Measurements from ENCODE around the gene SCN3A.

The SCN3A gene

GRCh38 chr2:165110394-165110793 lies 93.5 kb downstream of the SCN3A start:
- TF ChIP-seq RAD21 (IDR thresholded peaks at IDR 0.05; ENCODE audit: low read depth) (no peak), TCF12 (IDR thresholded peaks at IDR 0.05; ENCODE audit: low read depth) (no peak), EGR1 (IDR thresholded peaks at IDR 0.05) (no peak), USF1 (IDR thresholded peaks at IDR 0.05) (no peak), TAF1 (IDR thresholded peaks at IDR 0.05; ENCODE audit: low read depth) (no peak), TEAD4 (IDR thresholded peaks at IDR 0.05) (no peak), NFIC (IDR thresholded peaks at IDR 0.05) (no peak), ZBTB7A (IDR thresholded peaks at IDR 0.05; ENCODE audit: low read depth) (no peak), CEBPB (IDR thresholded peaks at IDR 0.05) (no peak), CREB1 (IDR thresholded peaks at IDR 0.05; ENCODE audit: low read depth) (no peak), YY1 (IDR thresholded peaks at IDR 0.05; ENCODE audit: low read depth) (no peak), REST (IDR thresholded peaks at IDR 0.05; ENCODE audit: low read depth) (no peak), EP300 (IDR thresholded peaks at IDR 0.05; ENCODE audit: borderline replicate concordance) (no peak), FOXM1 (IDR thresholded peaks at IDR 0.05; ENCODE audit: borderline replicate concordance, low read depth) (no peak)
- TF ChIP-seq, protein P1, sequence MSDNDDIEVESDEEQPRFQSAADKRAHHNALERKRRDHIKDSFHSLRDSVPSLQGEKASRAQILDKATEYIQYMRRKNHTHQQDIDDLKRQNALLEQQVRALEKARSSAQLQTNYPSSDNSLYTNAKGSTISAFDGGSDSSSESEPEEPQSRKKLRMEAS (IDR thresholded peaks at IDR 0.05): no peak

GRCh38 chr2:165109915-165110314 lies 93.9 kb downstream of the SCN3A start:
- TF ChIP-seq YY1 (IDR thresholded peaks at IDR 0.05; ENCODE audit: low read depth) (no peak), FOXM1 (IDR thresholded peaks at IDR 0.05; ENCODE audit: borderline replicate concordance, low read depth) (no peak), EGR1 (IDR thresholded peaks at IDR 0.05) (no peak), ZBTB7A (IDR thresholded peaks at IDR 0.05; ENCODE audit: low read depth) (no peak), TCF12 (IDR thresholded peaks at IDR 0.05; ENCODE audit: low read depth) (no peak), EP300 (IDR thresholded peaks at IDR 0.05; ENCODE audit: borderline replicate concordance) (no peak), TAF1 (IDR thresholded peaks at IDR 0.05; ENCODE audit: low read depth) (no peak), CREB1 (IDR thresholded peaks at IDR 0.05; ENCODE audit: low read depth) (no peak), REST (IDR thresholded peaks at IDR 0.05; ENCODE audit: low read depth) (no peak), CEBPB (IDR thresholded peaks at IDR 0.05) (no peak), TEAD4 (IDR thresholded peaks at IDR 0.05) (no peak), USF1 (IDR thresholded peaks at IDR 0.05) (no peak), NFIC (IDR thresholded peaks at IDR 0.05) (no peak), RAD21 (IDR thresholded peaks at IDR 0.05; ENCODE audit: low read depth) (no peak)
- TF ChIP-seq, protein P1 (IDR thresholded peaks at IDR 0.05): no peak

- TF ChIP-seq CEBPB (IDR thresholded peaks at IDR 0.05) (no peak), FOXM1 (IDR thresholded peaks at IDR 0.05; ENCODE audit: borderline replicate concordance, low read depth) (no peak), REST (IDR thresholded peaks at IDR 0.05; ENCODE audit: low read depth) (no peak), USF1 (IDR thresholded peaks at IDR 0.05) (no peak), ZBTB7A (IDR thresholded peaks at IDR 0.05; ENCODE audit: low read depth) (no peak), RAD21 (IDR thresholded peaks at IDR 0.05; ENCODE audit: low read depth) (no peak), YY1 (IDR thresholded peaks at IDR 0.05; ENCODE audit: low read depth) (no peak), TEAD4 (IDR thresholded peaks at IDR 0.05) (no peak), NFIC (IDR thresholded peaks at IDR 0.05) (no peak), EP300 (IDR thresholded peaks at IDR 0.05; ENCODE audit: borderline replicate concordance) (no peak), TAF1 (IDR thresholded peaks at IDR 0.05; ENCODE audit: low read depth) (no peak), TCF12 (IDR thresholded peaks at IDR 0.05; ENCODE audit: low read depth) (no peak), EGR1 (IDR thresholded peaks at IDR 0.05) (no peak), CREB1 (IDR thresholded peaks at IDR 0.05; ENCODE audit: low read depth) (no peak)
- TF ChIP-seq, protein P1 (IDR thresholded peaks at IDR 0.05): no peak
Observed at GRCh38 chr2:165105926-165106325, 97.9 kb downstream of the SCN3A start.

Measured in Ishikawa (cell line).